HCT116 (cell line): ENCODE measurements around the gene MAGED1. TPM values are rescaled to one million over a fixed set of nuclear protein-coding genes. Genes with fewer than 3 reads are reported as not detected.

Experiments used
- ATAC-seq: fragments of 200-7000 bp; cut with Tn5 transposase; 2 replicates; pipeline ENCODE4 v1.9.1; 2020; ENCODE audit warnings: mild to moderate bottlenecking, moderate library complexity
- BruUV-seq: library from RNA; stranded (reverse); fragments of 400-500 nt; replicated peaks from 2 replicates; lab custom pipeline; 2021; lab: Mats Ljungman, UMichigan
- CTCF ChIA-PET: fragments of 300-600 bp; sonication (Branson Sonifier 250); formaldehyde crosslinking; loops from one replicate; lab custom pipeline; 2021; ENCODE audit warnings: antibody characterized with exemption; lab: Charles Lee
- POLR2A ChIA-PET: fragments of 300-600, 350-600 bp; sonication (Branson Sonifier 250); formaldehyde crosslinking; loops from one replicate; lab custom pipeline; 2021; ENCODE audit warnings: antibody characterized with exemption; lab: Charles Lee
- RAD21 ChIA-PET, 2 experiments: fragments of 300-600 bp; sonication (Branson Sonifier 250); formaldehyde crosslinking; loops; one replicate each; lab custom pipeline; 2023; ENCODE audit warnings: low total read pairs in 2 of 2; ENCODE audit not compliant: uncharacterized antibody in 2 of 2, unreplicated experiment in 2 of 2, low non-redundant PET in 1 of 2; lab: Charles Lee
- DNase-seq: peaks from one replicate; pipeline ENCODE4 v3.0.0-alpha.2; 2010; ENCODE audit warnings: low read depth, low spot score
- H2AFZ ChIP-seq: fragments of 200-600 bp; shearing (Covaris generic), sonication (generic); 2 replicates; pipeline ENCODE4 v1.6.1; 2017; ENCODE audit warnings: low read depth, mixed run types, mixed read lengths, antibody characterized with exemption, low read length; ENCODE audit not compliant: poor library complexity, severe bottlenecking
- H3K27ac ChIP-seq: 2 replicates; pipeline ENCODE4 v1.5.1; 2012; ENCODE audit warnings: low read depth, low read length
- H3K27me3 ChIP-seq: fragments of 200-600 bp; sonication (generic); 2 replicates; pipeline ENCODE4 v1.6.1; 2016; ENCODE audit warnings: mixed run types, low read length, mixed read lengths; ENCODE audit not compliant: insufficient read depth
- H3K36me3 ChIP-seq, 2 experiments: fragments of 200-500 bp in 1 of 2; fragments of 200-600 bp in 1 of 2; sonication (Bioruptor generic) in 1 of 2; sonication (generic) in 1 of 2; 2 replicates each; pipeline versions ENCODE4 v1.5.1 to v1.6.1; 2014 to 2016; ENCODE audit warnings: low read length in 2 of 2, inconsistent platforms in 1 of 2, mixed read lengths in 1 of 2, mixed run types in 1 of 2; ENCODE audit not compliant: insufficient read depth in 2 of 2, control insufficient read depth in 1 of 2
- H3K4me1 ChIP-seq, 2 experiments: fragments of 200-600 bp in 1 of 2; sonication (generic) in 1 of 2; 2 replicates each; pipeline versions ENCODE4 v1.5.1 to v1.6.1; 2012 to 2017; ENCODE audit warnings: low read length in 2 of 2, inconsistent platforms in 1 of 2, mild to moderate bottlenecking in 1 of 2, mixed read lengths in 1 of 2, mixed run types in 1 of 2, moderate library complexity in 1 of 2; ENCODE audit not compliant: insufficient read depth in 2 of 2, control insufficient read depth in 1 of 2
- H3K4me2 ChIP-seq: fragments of 200-600 bp; sonication (generic); 2 replicates; pipeline ENCODE4 v1.6.1; 2017; ENCODE audit warnings: mixed run types, low read length, mixed read lengths
- H3K4me3 ChIP-seq, 2 experiments: fragments of 200-600 bp in 1 of 2; sonication (generic) in 1 of 2; replicated peaks in 1 of 2; 2 replicates each; pipeline ENCODE4 v1.5.1; 2011 to 2016; ENCODE audit warnings: low read length in 2 of 2, control low read depth in 1 of 2, low read depth in 1 of 2, mild to moderate bottlenecking in 1 of 2, mixed read lengths in 1 of 2, mixed run types in 1 of 2
- H3K79me2 ChIP-seq: fragments of 200-600 bp; sonication (generic); 2 replicates; pipeline ENCODE4 v1.6.1; 2017; ENCODE audit warnings: mild to moderate bottlenecking, mixed run types, low read length, moderate library complexity, mixed read lengths; ENCODE audit not compliant: insufficient read depth
- H3K9ac ChIP-seq: fragments of 200-600 bp; sonication (generic); 2 replicates; pipeline ENCODE4 v1.6.1; 2016; ENCODE audit warnings: low read length, mixed read lengths
- H3K9me2 ChIP-seq: fragments of 200-600 bp; sonication (generic), shearing (Covaris generic); 2 replicates; pipeline ENCODE4 v1.6.1; 2017; ENCODE audit warnings: mixed run types, mild to moderate bottlenecking, moderate library complexity; ENCODE audit not compliant: insufficient read depth
- H3K9me3 ChIP-seq, 2 experiments: fragments of 200-500 bp in 1 of 2; fragments of 200-600 bp in 1 of 2; sonication (Bioruptor generic) in 1 of 2; sonication (generic) in 1 of 2; 2 replicates each; pipeline ENCODE4 v1.6.1; 2014 to 2017; ENCODE audit warnings: low read length in 2 of 2, mixed read lengths in 2 of 2, inconsistent platforms in 1 of 2, low read depth in 1 of 2, mild to moderate bottlenecking in 1 of 2, mixed run types in 1 of 2, moderate library complexity in 1 of 2; ENCODE audit not compliant: control insufficient read depth in 1 of 2, insufficient read depth in 1 of 2
- H4K20me1 ChIP-seq: fragments of 200-600 bp; sonication (generic), shearing (Covaris generic); 2 replicates; pipeline ENCODE4 v1.6.1; 2017; ENCODE audit warnings: mixed run types, mild to moderate bottlenecking, moderate library complexity; ENCODE audit not compliant: insufficient read depth
- EZH2phosphoT487 ChIP-seq: fragments of 200-600 bp; IDR thresholded peaks from 2 replicates; pipeline ENCODE4 v1.6.1; 2018; ENCODE audit warnings: antibody characterized with exemption, borderline replicate concordance
- FOSL1 ChIP-seq: IDR thresholded peaks from 2 replicates; pipeline ENCODE4 v1.6.1; 2012; ENCODE audit warnings: low read depth
- RAD21 ChIP-seq: IDR thresholded peaks from 2 replicates; pipeline ENCODE4 v1.6.1; 2012; ENCODE audit warnings: low read depth, mild to moderate bottlenecking
- SIN3A ChIP-seq: IDR thresholded peaks from 2 replicates; pipeline ENCODE4 v1.6.1; 2012; ENCODE audit warnings: low read depth
- YY1 ChIP-seq: IDR thresholded peaks from 2 replicates; pipeline ENCODE4 v1.6.1; 2011; ENCODE audit warnings: low read length, low read depth, moderate library complexity, mild to moderate bottlenecking; ENCODE audit not compliant: insufficient replicate concordance; ENCODE audit errors: extremely low read depth
- intact Hi-C: fragments of 100-400 bp; cut with micrococcal nuclease; formaldehyde crosslinking; loops from 2 replicates; pipeline ENCODE4 v1.10.0; 2022
- total RNA-seq: library from RNA; stranded (reverse); gene quantifications from one replicate; pipeline ENCODE4 v1.2.1, GENCODE V29; 2021; ENCODE audit not compliant: unreplicated experiment
- TF ChIP-seq, protein P1 (sequence below): IDR thresholded peaks from 2 replicates; pipeline ENCODE4 v1.6.1; 2012; ENCODE audit warnings: low read depth
- TF ChIP-seq, protein P2 (sequence below): IDR thresholded peaks from 2 replicates; pipeline ENCODE4 v1.6.1; 2012
- TF ChIP-seq, protein P3 (sequence below): IDR thresholded peaks from 2 replicates; pipeline ENCODE4 v1.6.1; 2011; ENCODE audit warnings: mild to moderate bottlenecking, low read length, moderate library complexity; ENCODE audit not compliant: insufficient replicate concordance; ENCODE audit errors: extremely low read depth
- TF ChIP-seq, protein P4 (sequence below), 3 experiments: fragments of 200-600 bp in 1 of 3; sonication (generic) in 1 of 3; IDR thresholded peaks in 2 of 3; conservative IDR thresholded peaks in 1 of 3; 2 replicates each; pipeline ENCODE4 v1.5.1; 2012 to 2017; ENCODE audit warnings: low read depth in 2 of 3, low read length in 2 of 3, antibody characterized with exemption in 1 of 3, borderline replicate concordance in 1 of 3, control low read depth in 1 of 3, mild to moderate bottlenecking in 1 of 3, mixed read lengths in 1 of 3, mixed run types in 1 of 3, moderate library complexity in 1 of 3; ENCODE audit not compliant: insufficient read depth in 1 of 3

MAGED1 gene
- total RNA-seq, 1 experiment from 2014 or later: 82.3 TPM

DNA sequence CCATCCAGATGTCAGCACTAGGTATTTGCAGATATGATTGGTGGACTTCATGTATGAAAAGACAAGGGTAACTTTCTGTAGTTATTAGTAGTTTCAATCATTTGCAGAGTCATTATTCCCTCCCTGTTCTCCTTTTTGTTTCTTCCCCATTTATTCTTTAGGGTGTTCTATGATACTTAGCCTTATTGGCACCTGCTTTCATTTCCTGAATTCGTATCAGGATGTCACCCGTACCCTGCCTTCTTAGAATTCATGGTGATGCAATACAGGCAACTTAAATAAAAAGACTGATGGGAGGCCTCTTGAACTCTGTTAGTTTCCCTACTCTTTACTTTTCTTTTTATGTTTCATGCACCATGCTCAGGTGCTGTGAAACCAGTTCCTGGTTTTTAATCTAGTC lies 24.2 kb downstream of the MAGED1 start (continued):
- TF ChIP-seq, protein P1, sequence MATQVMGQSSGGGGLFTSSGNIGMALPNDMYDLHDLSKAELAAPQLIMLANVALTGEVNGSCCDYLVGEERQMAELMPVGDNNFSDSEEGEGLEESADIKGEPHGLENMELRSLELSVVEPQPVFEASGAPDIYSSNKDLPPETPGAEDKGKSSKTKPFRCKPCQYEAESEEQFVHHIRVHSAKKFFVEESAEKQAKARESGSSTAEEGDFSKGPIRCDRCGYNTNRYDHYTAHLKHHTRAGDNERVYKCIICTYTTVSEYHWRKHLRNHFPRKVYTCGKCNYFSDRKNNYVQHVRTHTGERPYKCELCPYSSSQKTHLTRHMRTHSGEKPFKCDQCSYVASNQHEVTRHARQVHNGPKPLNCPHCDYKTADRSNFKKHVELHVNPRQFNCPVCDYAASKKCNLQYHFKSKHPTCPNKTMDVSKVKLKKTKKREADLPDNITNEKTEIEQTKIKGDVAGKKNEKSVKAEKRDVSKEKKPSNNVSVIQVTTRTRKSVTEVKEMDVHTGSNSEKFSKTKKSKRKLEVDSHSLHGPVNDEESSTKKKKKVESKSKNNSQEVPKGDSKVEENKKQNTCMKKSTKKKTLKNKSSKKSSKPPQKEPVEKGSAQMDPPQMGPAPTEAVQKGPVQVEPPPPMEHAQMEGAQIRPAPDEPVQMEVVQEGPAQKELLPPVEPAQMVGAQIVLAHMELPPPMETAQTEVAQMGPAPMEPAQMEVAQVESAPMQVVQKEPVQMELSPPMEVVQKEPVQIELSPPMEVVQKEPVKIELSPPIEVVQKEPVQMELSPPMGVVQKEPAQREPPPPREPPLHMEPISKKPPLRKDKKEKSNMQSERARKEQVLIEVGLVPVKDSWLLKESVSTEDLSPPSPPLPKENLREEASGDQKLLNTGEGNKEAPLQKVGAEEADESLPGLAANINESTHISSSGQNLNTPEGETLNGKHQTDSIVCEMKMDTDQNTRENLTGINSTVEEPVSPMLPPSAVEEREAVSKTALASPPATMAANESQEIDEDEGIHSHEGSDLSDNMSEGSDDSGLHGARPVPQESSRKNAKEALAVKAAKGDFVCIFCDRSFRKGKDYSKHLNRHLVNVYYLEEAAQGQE: no peak
- no peak for TF ChIP-seq YY1

DNA sequence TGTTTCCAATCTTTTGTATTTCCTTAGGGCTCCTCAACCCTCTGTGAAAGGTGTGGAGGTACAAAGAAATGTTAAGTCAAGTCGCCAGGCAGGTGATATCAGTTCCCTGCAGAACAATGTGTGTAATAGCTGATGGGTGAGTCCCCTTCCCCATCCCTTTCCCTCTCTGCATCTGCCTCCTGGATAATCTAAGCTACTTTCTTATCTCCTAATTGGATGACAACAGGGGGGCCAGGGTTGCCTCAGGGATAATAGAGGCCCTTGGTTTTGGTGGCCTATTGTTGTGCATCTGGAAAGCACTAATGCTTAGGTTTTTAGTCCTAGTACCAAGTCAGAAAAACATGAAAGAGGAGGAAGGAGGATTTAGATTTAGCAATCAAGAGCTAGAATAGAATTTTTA lies 29.1 kb downstream of the MAGED1 start:
- no peak for ATAC-seq
- H3K9ac ChIP-seq: no peak overlapping the region
- TF ChIP-seq, protein P2, sequence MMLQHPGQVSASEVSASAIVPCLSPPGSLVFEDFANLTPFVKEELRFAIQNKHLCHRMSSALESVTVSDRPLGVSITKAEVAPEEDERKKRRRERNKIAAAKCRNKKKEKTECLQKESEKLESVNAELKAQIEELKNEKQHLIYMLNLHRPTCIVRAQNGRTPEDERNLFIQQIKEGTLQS: no peak
- TF ChIP-seq EZH2phosphoT487 (no peak), YY1 (no peak), FOSL1 (no peak), SIN3A (no peak), RAD21 (no peak)
- TF ChIP-seq, protein P3, sequence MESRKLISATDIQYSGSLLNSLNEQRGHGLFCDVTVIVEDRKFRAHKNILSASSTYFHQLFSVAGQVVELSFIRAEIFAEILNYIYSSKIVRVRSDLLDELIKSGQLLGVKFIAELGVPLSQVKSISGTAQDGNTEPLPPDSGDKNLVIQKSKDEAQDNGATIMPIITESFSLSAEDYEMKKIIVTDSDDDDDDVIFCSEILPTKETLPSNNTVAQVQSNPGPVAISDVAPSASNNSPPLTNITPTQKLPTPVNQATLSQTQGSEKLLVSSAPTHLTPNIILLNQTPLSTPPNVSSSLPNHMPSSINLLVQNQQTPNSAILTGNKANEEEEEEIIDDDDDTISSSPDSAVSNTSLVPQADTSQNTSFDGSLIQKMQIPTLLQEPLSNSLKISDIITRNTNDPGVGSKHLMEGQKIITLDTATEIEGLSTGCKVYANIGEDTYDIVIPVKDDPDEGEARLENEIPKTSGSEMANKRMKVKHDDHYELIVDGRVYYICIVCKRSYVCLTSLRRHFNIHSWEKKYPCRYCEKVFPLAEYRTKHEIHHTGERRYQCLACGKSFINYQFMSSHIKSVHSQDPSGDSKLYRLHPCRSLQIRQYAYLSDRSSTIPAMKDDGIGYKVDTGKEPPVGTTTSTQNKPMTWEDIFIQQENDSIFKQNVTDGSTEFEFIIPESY: no peak
- TF ChIP-seq, protein P4, sequence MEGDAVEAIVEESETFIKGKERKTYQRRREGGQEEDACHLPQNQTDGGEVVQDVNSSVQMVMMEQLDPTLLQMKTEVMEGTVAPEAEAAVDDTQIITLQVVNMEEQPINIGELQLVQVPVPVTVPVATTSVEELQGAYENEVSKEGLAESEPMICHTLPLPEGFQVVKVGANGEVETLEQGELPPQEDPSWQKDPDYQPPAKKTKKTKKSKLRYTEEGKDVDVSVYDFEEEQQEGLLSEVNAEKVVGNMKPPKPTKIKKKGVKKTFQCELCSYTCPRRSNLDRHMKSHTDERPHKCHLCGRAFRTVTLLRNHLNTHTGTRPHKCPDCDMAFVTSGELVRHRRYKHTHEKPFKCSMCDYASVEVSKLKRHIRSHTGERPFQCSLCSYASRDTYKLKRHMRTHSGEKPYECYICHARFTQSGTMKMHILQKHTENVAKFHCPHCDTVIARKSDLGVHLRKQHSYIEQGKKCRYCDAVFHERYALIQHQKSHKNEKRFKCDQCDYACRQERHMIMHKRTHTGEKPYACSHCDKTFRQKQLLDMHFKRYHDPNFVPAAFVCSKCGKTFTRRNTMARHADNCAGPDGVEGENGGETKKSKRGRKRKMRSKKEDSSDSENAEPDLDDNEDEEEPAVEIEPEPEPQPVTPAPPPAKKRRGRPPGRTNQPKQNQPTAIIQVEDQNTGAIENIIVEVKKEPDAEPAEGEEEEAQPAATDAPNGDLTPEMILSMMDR (IDR thresholded peaks at IDR 0.05 in 2 of 3, conservative IDR thresholded peaks at IDR 0.05 in 1 of 3; ENCODE audit: borderline replicate concordance in 1 of 3, insufficient read depth in 1 of 3, low read depth in 2 of 3, low read length in 2 of 3): no peak
- TF ChIP-seq, all 23 proteins: peak for 0
- intact Hi-C loops: no loop called here
- no peak overlapping the region for H2AFZ ChIP-seq
- no peak overlapping the region for H3K27ac ChIP-seq
- ChIA-PET CTCF (no interaction called here), POLR2A (no interaction called here), RAD21 (no interaction called here)
- H3K36me3 ChIP-seq: no peaks in the 10 kb centered on the region
- no peaks in the 10 kb centered on the region for H3K9me3 ChIP-seq
- H4K20me1 ChIP-seq: no peaks in the 10 kb centered on the region
- H3K4me2 ChIP-seq: no peak overlapping the region
- no peak for DNase-seq
- H3K4me3 ChIP-seq: no peak overlapping the region
- H3K79me2 ChIP-seq: no peaks in the 10 kb centered on the region
- no peaks in the 10 kb centered on the region; the same call in 1 of the 2 replicates for H3K27me3 ChIP-seq
- no peaks in the 10 kb centered on the region for H3K9me2 ChIP-seq
- BruUV-seq: no TSS peak
- no peaks in the 10 kb centered on the region for H3K4me1 ChIP-seq
